ENCODE data around the gene BPGM.

BPGM gene

GRCh38 chr7:134702366-134703240, 56.0 kb downstream of the BPGM start:
- H3K4me1 ChIP-seq = peaks cover 0 to 76% (median 28%) of the 10 kb centered on the region in 4 donors
- no peaks in the 10 kb centered on the region for H3K27me3 ChIP-seq
- H3K4me3 ChIP-seq = no peak overlapping the region
- H3K27ac ChIP-seq = peak overlapping the region; percentile 90
- no peaks in the 10 kb centered on the region for H3K9me3 ChIP-seq
- TF ChIP-seq, protein P1, sequence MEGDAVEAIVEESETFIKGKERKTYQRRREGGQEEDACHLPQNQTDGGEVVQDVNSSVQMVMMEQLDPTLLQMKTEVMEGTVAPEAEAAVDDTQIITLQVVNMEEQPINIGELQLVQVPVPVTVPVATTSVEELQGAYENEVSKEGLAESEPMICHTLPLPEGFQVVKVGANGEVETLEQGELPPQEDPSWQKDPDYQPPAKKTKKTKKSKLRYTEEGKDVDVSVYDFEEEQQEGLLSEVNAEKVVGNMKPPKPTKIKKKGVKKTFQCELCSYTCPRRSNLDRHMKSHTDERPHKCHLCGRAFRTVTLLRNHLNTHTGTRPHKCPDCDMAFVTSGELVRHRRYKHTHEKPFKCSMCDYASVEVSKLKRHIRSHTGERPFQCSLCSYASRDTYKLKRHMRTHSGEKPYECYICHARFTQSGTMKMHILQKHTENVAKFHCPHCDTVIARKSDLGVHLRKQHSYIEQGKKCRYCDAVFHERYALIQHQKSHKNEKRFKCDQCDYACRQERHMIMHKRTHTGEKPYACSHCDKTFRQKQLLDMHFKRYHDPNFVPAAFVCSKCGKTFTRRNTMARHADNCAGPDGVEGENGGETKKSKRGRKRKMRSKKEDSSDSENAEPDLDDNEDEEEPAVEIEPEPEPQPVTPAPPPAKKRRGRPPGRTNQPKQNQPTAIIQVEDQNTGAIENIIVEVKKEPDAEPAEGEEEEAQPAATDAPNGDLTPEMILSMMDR (IDR thresholded peaks at IDR 0.05) = no peak
- H3K36me3 ChIP-seq = no peaks in the 10 kb centered on the region
- intact Hi-C loops (cut with DNase I; ENCODE audit: low total_unique reads) = no loop called here
- DNase-seq = no peak

GRCh38 chr7:134703241-134703594, 56.6 kb downstream of the BPGM start:
- Histone ChIP-seq H3K4me1 (peaks cover 0 to 75% (median 27%) of the 10 kb centered on the region in 4 donors), H3K36me3 (no peaks in the 10 kb centered on the region), H3K27me3 (no peaks in the 10 kb centered on the region), H3K4me3 (no peak overlapping the region), H3K9me3 (no peaks in the 10 kb centered on the region), H3K27ac (peak overlapping the region; percentile 90)
- intact Hi-C loops (cut with DNase I; ENCODE audit: low total_unique reads) = no loop called here
- DNase-seq = no peak
- TF ChIP-seq, protein P1 (IDR thresholded peaks at IDR 0.05) = no peak

- no peaks in the 10 kb centered on the region for H3K36me3 ChIP-seq
- no peaks in the 10 kb centered on the region for H3K27me3 ChIP-seq
- DNase-seq = peak; percentile 50 to 86
- TF ChIP-seq, protein P1 (IDR thresholded peaks at IDR 0.05) = no peak
- peak overlapping the region; percentile 90 for H3K27ac ChIP-seq
- intact Hi-C loops (cut with DNase I; ENCODE audit: low total_unique reads) = no loop called here
- H3K4me1 ChIP-seq = peaks cover 0 to 73% (median 27%) of the 10 kb centered on the region in 4 donors
- no peaks in the 10 kb centered on the region for H3K9me3 ChIP-seq
- H3K4me3 ChIP-seq = no peak overlapping the region
These were observed 57.1 kb downstream of the BPGM start for GRCh38 chr7:134703782-134704181.

DNA sequence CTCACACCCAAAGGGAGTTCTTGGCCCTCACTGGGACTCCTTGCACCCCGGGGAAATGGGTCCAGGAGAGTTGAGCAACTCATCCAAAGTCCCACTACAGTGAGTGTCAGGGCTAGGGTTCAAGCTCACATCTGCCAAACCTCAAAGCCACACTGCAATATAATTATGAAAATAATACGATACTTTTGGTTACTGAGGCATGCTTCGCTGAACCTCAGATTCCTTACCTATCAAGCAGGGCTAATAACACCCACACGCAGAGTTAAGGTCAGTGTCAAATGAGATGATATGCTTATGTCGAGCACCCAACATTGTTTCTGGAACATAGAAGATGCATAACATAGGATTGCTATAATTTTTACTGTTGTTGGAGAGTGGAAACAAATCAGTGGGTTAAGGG, 58.2 kb downstream of the BPGM start:
- no peaks in the 10 kb centered on the region for H3K9me3 ChIP-seq
- peaks cover 0 to 78% (median 24%) of the 10 kb centered on the region in 4 donors for H3K4me1 ChIP-seq
- no peak for DNase-seq
- H3K27me3 ChIP-seq = no peaks in the 10 kb centered on the region
- no peaks in the 10 kb centered on the region for H3K36me3 ChIP-seq
- TF ChIP-seq, protein P1 (IDR thresholded peaks at IDR 0.05) = no peak
- intact Hi-C loops (cut with DNase I; ENCODE audit: low total_unique reads) = no loop called here
- H3K27ac ChIP-seq = peak overlapping the region; percentile 90
- no peak overlapping the region for H3K4me3 ChIP-seq

DNA sequence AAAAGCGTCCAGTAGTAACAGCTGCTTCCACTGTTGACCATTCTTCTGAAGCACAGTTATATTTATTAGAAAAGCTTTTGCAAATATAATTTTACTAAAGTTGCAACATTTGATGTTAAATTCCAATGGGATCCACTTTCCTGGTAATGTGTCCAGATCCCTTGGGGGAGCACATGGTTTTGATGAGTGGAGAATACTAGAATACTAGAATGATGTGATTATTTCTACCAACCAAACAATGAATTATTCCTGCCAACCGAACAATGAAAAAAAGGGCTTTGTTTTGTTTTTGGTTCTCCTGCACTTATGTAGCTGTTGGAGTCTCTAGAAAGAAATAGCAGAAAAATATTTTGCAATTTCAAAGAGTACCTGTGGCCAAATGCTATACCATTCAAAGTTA, 59.1 kb downstream of the BPGM start:
- peak overlapping the region; percentile 90 for H3K27ac ChIP-seq

More for the DNA sequence above, 59.1 kb downstream of the BPGM start:
- TF ChIP-seq, protein P1 (IDR thresholded peaks at IDR 0.05) = no peak
- Histone ChIP-seq H3K9me3 (no peaks in the 10 kb centered on the region), H3K4me3 (no peak overlapping the region), H3K36me3 (no peaks in the 10 kb centered on the region), H3K27me3 (no peaks in the 10 kb centered on the region), H3K4me1 (peaks cover 0 to 78% (median 23%) of the 10 kb centered on the region in 4 donors)
- DNase-seq = no peak
- intact Hi-C loops (cut with DNase I; ENCODE audit: low total_unique reads) = no loop called here
